Measurements from ENCODE around the gene RABGAP1L. TPM values are rescaled to one million over a fixed set of nuclear protein-coding genes. Genes with fewer than 3 reads are reported as not detected.
A peak's percentile ranks its signal among the peaks of the same experiment; 100 is the strongest.

The RABGAP1L gene
- total and polyA plus RNA-seq, 2 of the 4 experiments (the other 2 are of a cell fraction), result 7.9 to 26.7 TPM

GRCh38 chr1:174964972-174965361 is 805.6 kb downstream of the RABGAP1L start:
- Histone ChIP-seq H2AK5ac (ENCODE audit: low read depth, low read length) (no peak overlapping the region), H3K56ac (ENCODE audit: extremely low read depth, insufficient read depth, low read length) (no peak overlapping the region), H4K5ac (ENCODE audit: low read depth, low read length) (no peak overlapping the region), H3K23ac (ENCODE audit: low read depth, low read length) (no peak overlapping the region), H3K36me3 (ENCODE audit: control insufficient read depth, insufficient read depth, low read length) (no peaks in the 10 kb centered on the region), H3K18ac (ENCODE audit: low read depth, low read length) (no peak overlapping the region), H3K4ac (ENCODE audit: low read depth, low read length) (no peak overlapping the region), H3K27me3 (ENCODE audit: control insufficient read depth, insufficient read depth, low read length) (peaks cover 8% of the 10 kb centered on the region; the same call in 1 of the 2 replicates), H2AK9ac (replicated peaks; ENCODE audit: low read depth, low read length, poor library complexity) (no peak overlapping the region), H3K4me1 (ENCODE audit: control insufficient read depth, insufficient read depth, low read length) (no peaks in the 10 kb centered on the region), H3K9me3 (ENCODE audit: control insufficient read depth, insufficient read depth, low read length) (no peaks in the 10 kb centered on the region), H3K79me1 (ENCODE audit: low read depth in 1 of 2, low read length in 2 of 2) (no peaks in the 10 kb centered on the region), H2BK5ac (ENCODE audit: low read depth, low read length, poor library complexity, severe bottlenecking) (no peak overlapping the region), H2BK20ac (ENCODE audit: low read depth, low read length) (no peak overlapping the region), H3K4me2 (ENCODE audit: low read depth, low read length) (no peak overlapping the region), H4K91ac (ENCODE audit: insufficient read depth, low read depth, low read length) (no peak overlapping the region), H3K9me1 (ENCODE audit: insufficient read depth, low read length) (no peaks in the 10 kb centered on the region), H3K14ac (replicated peaks; ENCODE audit: low read depth, low read length) (no peak overlapping the region), H2BK15ac (ENCODE audit: low read depth, low read length) (no peak overlapping the region), H2AFZ (replicated peaks; ENCODE audit: low read length, poor library complexity) (no peak overlapping the region), H3K27ac (ENCODE audit: insufficient read depth, low read length) (no peak overlapping the region), H3K4me3 (ENCODE audit: insufficient read depth, low read depth, low read length) (no peak overlapping the region), H4K8ac (ENCODE audit: low read depth in 2 of 2, low read length in 2 of 2) (no peak overlapping the region), H3K9ac (ENCODE audit: low read depth, low read length) (no peak overlapping the region), H2BK120ac (ENCODE audit: low read depth, low read length) (no peak overlapping the region), H4K20me1 (ENCODE audit: insufficient read depth, low read length) (no peaks in the 10 kb centered on the region)
- no TSS peak for BruUV-seq (replicated peaks)
- intact Hi-C loops (cut with micrococcal nuclease) (no loop called here), dilution Hi-C loops (cut with HindIII; ENCODE audit: low sequenced_read_pairs, unreplicated experiment) (no loop called here), in situ Hi-C loops (cut with MboI; ENCODE audit: low sequenced_read_pairs) (no loop called here)
- ChIA-PET POLR2A (ENCODE audit: unreplicated experiment) (interaction anchor here (0.6 kb wide), 1 partner anchor 176 kb away, joined by 3 read pairs; no protein-coding TSS in a partner anchor), CTCF (interaction anchor here (0.5 kb wide), 2 partner anchors 21 to 22 kb away, joined by 3 to 4 read pairs; no protein-coding TSS in a partner anchor)
- WGBS, 2 experiments (ENCODE audit: extremely low coverage in 2 of 2, insufficient read length in 1 of 2), result no CpG with 5 or more reads among the region's 1 CpG
- DNase-seq (peak; percentile 7), ATAC-seq (ENCODE audit: low read depth) (peak; percentile 54)
- TF ChIP-seq NFE2L2 (IDR thresholded peaks at IDR 0.05; ENCODE audit: low read depth, low read length) (no peak), CHD1 (IDR thresholded peaks at IDR 0.05; ENCODE audit: low read depth, low read length) (no peak), BHLHE40 (IDR thresholded peaks at IDR 0.05; ENCODE audit: low read depth, low read length) (no peak), FOS (IDR thresholded peaks at IDR 0.05; ENCODE audit: low read depth, low read length) (no peak), CEBPB (IDR thresholded peaks at IDR 0.05; ENCODE audit: low read depth, low read length) (no peak), RCOR1 (IDR thresholded peaks at IDR 0.05; ENCODE audit: insufficient replicate concordance, low read length) (no peak), MAFK (IDR thresholded peaks at IDR 0.05; ENCODE audit: low read depth, low read length) (no peak), RFX5 (IDR thresholded peaks at IDR 0.05; ENCODE audit: low read depth, low read length) (no peak), SMC3 (IDR thresholded peaks at IDR 0.05; ENCODE audit: low read depth, low read length) (no peak), MXI1 (IDR thresholded peaks at IDR 0.05; ENCODE audit: borderline replicate concordance, low read depth, low read length) (no peak), POLR2A (IDR thresholded peaks at IDR 0.05; ENCODE audit: low read depth, low read length) (no peak), ELK1 (IDR thresholded peaks at IDR 0.05; ENCODE audit: borderline replicate concordance, low read depth, low read length) (no peak), CTCF (conservative IDR thresholded peaks at IDR 0.05; ENCODE audit: low read depth, low read length) (no peak)
- TF ChIP-seq, protein P1, sequence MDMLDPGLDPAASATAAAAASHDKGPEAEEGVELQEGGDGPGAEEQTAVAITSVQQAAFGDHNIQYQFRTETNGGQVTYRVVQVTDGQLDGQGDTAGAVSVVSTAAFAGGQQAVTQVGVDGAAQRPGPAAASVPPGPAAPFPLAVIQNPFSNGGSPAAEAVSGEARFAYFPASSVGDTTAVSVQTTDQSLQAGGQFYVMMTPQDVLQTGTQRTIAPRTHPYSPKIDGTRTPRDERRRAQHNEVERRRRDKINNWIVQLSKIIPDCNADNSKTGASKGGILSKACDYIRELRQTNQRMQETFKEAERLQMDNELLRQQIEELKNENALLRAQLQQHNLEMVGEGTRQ (IDR thresholded peaks at IDR 0.05; ENCODE audit: low read depth, low read length), result no peak
